Activated B cell treated with CpG ODN at 0.5 μM for 24 hours (primary cell): ENCODE results near the gene MT1F. TPM values are rescaled to one million over a fixed set of nuclear protein-coding genes. Genes with fewer than 3 reads are reported as not detected.
"Not testable (repeated sequence)": the region's sequence is repeated elsewhere in the genome, so short reads cannot be mapped to it uniquely, and the experiment has no call there.

Experiments
- ATAC-seq: fragments of 200-7000 bp; cut with Tn5 transposase; one replicate; pipeline ENCODE4 v1.10.0; 2021; ENCODE audit warnings: low read depth, mild to moderate bottlenecking, moderate library complexity
- CTCF ChIA-PET: fragments of 350-600 bp; sonication (Branson Sonifier 250); formaldehyde crosslinking; loops from one replicate; lab custom pipeline; 2021; ENCODE audit warnings: antibody characterized with exemption; lab: Charles Lee
- POLR2A ChIA-PET: fragments of 350-600 bp; sonication (Branson Sonifier 250); formaldehyde crosslinking; loops from one replicate; lab custom pipeline; 2021; ENCODE audit warnings: antibody characterized with exemption; lab: Charles Lee
- DNase-seq: peaks from one replicate; pipeline ENCODE4 v3.0.0; 2022
- H3K27ac Mint-ChIP-seq: one replicate; pipeline ENCODE4 v1.8.0; 2020; ENCODE audit warnings: mixed read lengths
- H3K27me3 Mint-ChIP-seq: one replicate; pipeline ENCODE4 v1.8.0; 2021; ENCODE audit warnings: mixed read lengths
- H3K36me3 Mint-ChIP-seq: one replicate; pipeline ENCODE4 v1.8.0; 2021; ENCODE audit warnings: low read depth, mixed read lengths
- H3K4me1 Mint-ChIP-seq: one replicate; pipeline ENCODE4 v1.8.0; 2021; ENCODE audit warnings: mixed read lengths
- H3K4me3 Mint-ChIP-seq: one replicate; pipeline ENCODE4 v1.8.0; 2020; ENCODE audit warnings: mild to moderate bottlenecking, mixed read lengths
- H3K9me3 Mint-ChIP-seq: one replicate; pipeline ENCODE4 v1.8.0; 2020; ENCODE audit warnings: mixed read lengths
- CTCF ChIP-seq: fragments of 200-600 bp; IDR thresholded peaks from one replicate; pipeline ENCODE4 v1.8.0; 2022; ENCODE audit warnings: antibody characterized with exemption, mild to moderate bottlenecking
- intact Hi-C: fragments of 100-400 bp; cut with micrococcal nuclease; formaldehyde crosslinking; loops from one replicate; pipeline ENCODE4 v1.15.1; 2024
- total RNA-seq: library from RNA; stranded (reverse); gene quantifications from 2 replicates; pipeline ENCODE4 v1.2.3, GENCODE V29; 2022

MT1F gene
- total RNA-seq, 1 donor from 2014 or later = 21.4 TPM

GRCh38 chr16:56652600-56652999, 5.2 kb upstream of the MT1F start:
- H3K27me3 Mint-ChIP-seq = peaks cover 13% of the 10 kb centered on the region
- no peaks in the 10 kb centered on the region for H3K36me3 Mint-ChIP-seq
- no peak for TF ChIP-seq CTCF
- peaks cover 19% of the 10 kb centered on the region for H3K4me1 Mint-ChIP-seq
- DNase-seq (no peak), ATAC-seq (no peak)
- CTCF ChIA-PET = no interaction called here
- intact Hi-C loops = no loop called here
- POLR2A ChIA-PET = interaction anchor here (0.6 to 0.7 kb wide), 2 partner anchors 39 to 43 kb away, joined by 3 to 7 read pairs; no protein-coding TSS in a partner anchor
- no peak overlapping the region for H3K27ac Mint-ChIP-seq
- H3K4me3 Mint-ChIP-seq = no peak overlapping the region
- H3K9me3 Mint-ChIP-seq = no peaks in the 10 kb centered on the region

- peak overlapping the region; percentile 65 for H3K27ac Mint-ChIP-seq
- peak overlapping the region; percentile 13 for H3K4me3 Mint-ChIP-seq
- H3K36me3 Mint-ChIP-seq = peaks cover 3% of the 10 kb centered on the region
- intact Hi-C loops = no loop called here
- ChIA-PET CTCF (no interaction called here), POLR2A (interaction anchor here (0.7 kb wide), 1 partner anchor 44 kb away, joined by 3 read pairs; no protein-coding TSS in a partner anchor)
- DNase-seq (no peak), ATAC-seq (no peak)
- peaks cover 23% of the 10 kb centered on the region for H3K4me1 Mint-ChIP-seq
- TF ChIP-seq CTCF = no peak
- no peaks in the 10 kb centered on the region for H3K9me3 Mint-ChIP-seq
- H3K27me3 Mint-ChIP-seq = peaks cover 12% of the 10 kb centered on the region
Measured at GRCh38 chr16:56653218-56653617, 4.5 kb upstream of the MT1F start.

- intact Hi-C loops = no loop called here
- POLR2A ChIA-PET = interaction anchor here (0.8 to 1.2 kb wide), 4 partner anchors 24 to 51 kb away, joined by 4 to 11 read pairs (median 6); partner anchors contain the start of genes MT1X and MT2A
- Mint-ChIP-seq H3K27ac (peak overlapping the region; percentile 72), H3K27me3 (peaks cover 18% of the 10 kb centered on the region), H3K36me3 (peaks cover 3% of the 10 kb centered on the region), H3K4me3 (peak overlapping the region; percentile 92), H3K9me3 (no peaks in the 10 kb centered on the region), H3K4me1 (peaks cover 36% of the 10 kb centered on the region)
- DNase-seq (no peak), ATAC-seq (no peak)
- no peak for TF ChIP-seq CTCF
- CTCF ChIA-PET = no interaction called here
Measured at GRCh38 chr16:56658327-56658875, 642 bp downstream of the MT1F start.

GRCh38 chr16:56662357-56663354, 4.9 kb downstream of the MT1F start:
- TF ChIP-seq CTCF = no peak
- ATAC-seq = no peak
- POLR2A ChIA-PET = no interaction called here
- intact Hi-C loops = no loop called here
- H3K4me1 Mint-ChIP-seq = peaks cover 23% of the 10 kb centered on the region
- no peak for DNase-seq
- no peak overlapping the region for H3K27ac Mint-ChIP-seq
- H3K27me3 Mint-ChIP-seq = peaks cover 53% of the 10 kb centered on the region
- CTCF ChIA-PET = no interaction called here
- H3K4me3 Mint-ChIP-seq = peak overlapping the region; percentile 11
- H3K9me3 Mint-ChIP-seq = no peaks in the 10 kb centered on the region
- peaks cover 3% of the 10 kb centered on the region for H3K36me3 Mint-ChIP-seq

- Mint-ChIP-seq H3K4me1 (peaks cover 13% of the 10 kb centered on the region), H3K27me3 (peaks cover 68% of the 10 kb centered on the region), H3K36me3 (no peaks in the 10 kb centered on the region), H3K9me3 (no peaks in the 10 kb centered on the region), H3K4me3 (no peak overlapping the region), H3K27ac (no peak overlapping the region)
- CTCF ChIA-PET = no interaction called here
- POLR2A ChIA-PET = no interaction called here
- intact Hi-C loops = no loop called here
- DNase-seq (no peak), ATAC-seq (no peak)
- TF ChIP-seq CTCF = no peak
Measured at GRCh38 chr16:56664506-56664905, 6.7 kb downstream of the MT1F start.

GRCh38 chr16:56665286-56666261, 7.8 kb downstream of the MT1F start:
- H3K36me3 Mint-ChIP-seq, H3K4me3 Mint-ChIP-seq, H3K9me3 Mint-ChIP-seq, intact Hi-C loops, CTCF ChIA-PET, H3K27ac Mint-ChIP-seq, DNase-seq, ATAC-seq, POLR2A ChIA-PET: not testable (repeated sequence)
- Mint-ChIP-seq H3K27me3 (peaks cover 79% of the 10 kb centered on the region), H3K4me1 (peaks cover 15% of the 10 kb centered on the region)
